ENCODE results near the gene ZSCAN5A. TPM values are rescaled to one million over a fixed set of nuclear protein-coding genes. Genes with fewer than 3 reads are reported as not detected.

ZSCAN5A gene
- total and polyA plus RNA-seq, 10 of the 15 experiments (the other 5 are each of a cell fraction or from before 2014, with no cell fraction given): 5.5 to 12.0 (median 8.7) TPM

- no peak overlapping the region for H3K4me3 ChIP-seq
- H3K4me1 ChIP-seq (ENCODE audit: control insufficient read depth, insufficient read depth, low read length): no peaks in the 10 kb centered on the region
- no peak overlapping the region for H2AFZ ChIP-seq (ENCODE audit: control insufficient read depth, low read depth, low read length)
- CTCF ChIA-PET: interaction anchor here (1.8 kb wide), 1 partner anchor 12 kb away, joined by 7 read pairs; no protein-coding TSS in a partner anchor
- no peak overlapping the region for H3K9ac ChIP-seq (ENCODE audit: control insufficient read depth, insufficient read depth, low read length)
- POLR2A ChIA-PET: no interaction called here
- H3K27ac ChIP-seq (ENCODE audit: control insufficient read depth, insufficient read depth): no peak overlapping the region
- FAIRE-seq (no peak), DNase-seq (ENCODE audit: low read depth, low spot score) (no peak), ATAC-seq (no peak)
- H3K36me3 ChIP-seq (ENCODE audit: control insufficient read depth in 2 of 2, insufficient read depth in 2 of 2, low read length in 1 of 2): no peaks in the 10 kb centered on the region
- no TSS peak for BruUV-seq (replicated peaks)
- RAD21 ChIA-PET (ENCODE audit: unreplicated experiment): no interaction called here
- in situ Hi-C loops (cut with MboI) (no loop called here), intact Hi-C loops (cut with micrococcal nuclease; ENCODE audit: unreplicated experiment) (no loop called here)
- WGBS (ENCODE audit: insufficient coverage, insufficient replicate concordance, low lambda C conversion rate, missing lambda C conversion rate): 27% methylated on average over 2 of the region's 2 CpGs
- H3K4me2 ChIP-seq (ENCODE audit: control insufficient read depth, insufficient read depth): no peak overlapping the region
- H3K79me2 ChIP-seq (ENCODE audit: control insufficient read depth, insufficient read depth, low read length): no peaks in the 10 kb centered on the region
- no peaks in the 10 kb centered on the region for H4K20me1 ChIP-seq (ENCODE audit: control insufficient read depth, insufficient read depth)
- H3K9me3 ChIP-seq (replicated peaks; ENCODE audit: control insufficient read depth, insufficient read depth, low read length): no peaks in the 10 kb centered on the region; the same call in 2 of the 3 replicates
- SMC1A ChIA-PET (ENCODE audit: uncharacterized antibody, unreplicated experiment): no interaction called here
- H3K27me3 ChIP-seq (replicated peaks in 1 of 2; ENCODE audit: control insufficient read depth in 2 of 2, insufficient read depth in 2 of 2, low read length in 1 of 2): no peaks in the 10 kb centered on the region
- TF ChIP-seq ATF7 (IDR thresholded peaks at IDR 0.05; ENCODE audit: low read depth) (no peak), ZSCAN29 (IDR thresholded peaks at IDR 0.05) (no peak), ELK1 (IDR thresholded peaks at IDR 0.05; ENCODE audit: low read depth, low read length) (no peak), BCLAF1 (IDR thresholded peaks at IDR 0.05) (no peak), MAX (IDR thresholded peaks at IDR 0.05; ENCODE audit: low read depth, low read length) (no peak), RFX5 (IDR thresholded peaks at IDR 0.05; ENCODE audit: low read depth, low read length) (no peak), ZBTB33 (IDR thresholded peaks at IDR 0.05) (no peak), POLR2A (IDR thresholded peaks at IDR 0.05; ENCODE audit: low read depth, low read length) (no peak), IKZF1 (conservative IDR thresholded peaks at IDR 0.05) (no peak), TARDBP (IDR thresholded peaks at IDR 0.05; ENCODE audit: borderline replicate concordance) (no peak), SUPT20H (IDR thresholded peaks at IDR 0.05; ENCODE audit: borderline replicate concordance, control insufficient read depth, low read depth, low read length) (no peak), SREBF1 (IDR thresholded peaks at IDR 0.05; ENCODE audit: low read length) (no peak), SKIL (IDR thresholded peaks at IDR 0.05; ENCODE audit: low read depth, poor library complexity, severe bottlenecking) (no peak), CREB1 (IDR thresholded peaks at IDR 0.05; ENCODE audit: low read depth) (no peak), IRF5 (IDR thresholded peaks at IDR 0.05; ENCODE audit: borderline replicate concordance) (no peak)
Measured at GRCh38 chr19:56360841-56361240, 46.2 kb upstream of the ZSCAN5A start.

All from GM12878 (cell line).